Measurements from ENCODE around the gene RSPH9. TPM values are rescaled to one million over a fixed set of nuclear protein-coding genes. Genes with fewer than 3 reads are reported as not detected.
A peak's percentile ranks its signal among the peaks of the same experiment; 100 is the strongest.
"Not testable (repeated sequence)": the region's sequence is repeated elsewhere in the genome, so short reads cannot be mapped to it uniquely, and the experiment has no call there.

RSPH9 gene
- total RNA-seq, 1 donor from 2014 or later: not detected

GRCh38 chr6:43682724-43683429 lies 38.0 kb downstream of the RSPH9 start:
- no peak for DNase-seq (ENCODE audit: low spot score)

GRCh38 chr6:43683708-43684455 lies 39.0 kb downstream of the RSPH9 start:
- no peak for DNase-seq (ENCODE audit: low spot score)

GRCh38 chr6:43687079-43687436 lies 42.2 kb downstream of the RSPH9 start:
- DNase-seq (ENCODE audit: low spot score): no peak

DNA sequence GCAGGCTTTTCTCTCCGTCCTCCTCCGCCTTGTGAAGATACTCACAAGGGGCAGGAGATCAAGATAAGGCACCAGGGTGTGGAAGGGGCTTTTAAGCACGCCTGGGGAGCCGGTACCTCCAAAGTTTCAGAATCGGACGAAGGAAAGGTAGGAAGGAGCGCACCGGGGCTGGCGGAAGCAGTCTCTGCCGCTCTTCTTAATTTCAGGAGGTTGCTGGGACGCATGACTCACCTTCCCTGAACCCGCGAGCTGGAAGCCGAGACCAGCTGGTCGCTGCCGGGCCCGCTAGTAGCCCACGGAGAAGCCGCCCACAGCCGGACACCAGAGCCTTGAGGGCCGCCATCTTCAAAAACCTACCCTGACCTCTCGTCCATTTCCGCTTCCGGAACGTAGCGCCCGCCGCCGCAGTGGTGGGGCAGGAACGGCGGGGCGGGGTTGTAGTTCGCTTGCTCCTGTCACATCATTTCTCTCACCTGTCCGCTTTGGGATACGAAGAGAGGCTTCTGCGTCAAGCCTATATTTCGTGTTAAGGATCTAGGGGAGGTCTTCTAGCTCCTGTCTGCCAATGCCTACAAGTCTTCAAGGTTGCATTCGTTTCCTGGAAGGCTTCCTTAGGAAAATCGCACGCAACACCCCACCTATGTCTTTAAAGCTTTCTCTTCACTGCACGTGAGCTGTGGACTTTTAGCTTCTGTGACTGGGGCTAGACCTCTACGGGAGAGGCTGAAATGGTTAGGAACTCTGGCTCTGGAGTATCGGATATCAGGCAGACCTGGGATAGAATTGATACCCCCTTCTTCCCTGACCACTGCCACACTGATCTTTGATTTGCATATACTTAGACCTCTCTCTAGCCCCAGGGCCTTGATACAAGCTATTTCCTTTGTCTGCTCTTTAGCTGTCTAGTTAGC lies 42.9 kb downstream of the RSPH9 start, which contains the start of gene MRPS18A:
Gene MRPS18A (minus strand): TSS at position 355 of the 911 bp plus-strand sequence. CDS start 12 bp downstream, at position 343.
- peak; percentile 94 for DNase-seq (ENCODE audit: low spot score)

DNA sequence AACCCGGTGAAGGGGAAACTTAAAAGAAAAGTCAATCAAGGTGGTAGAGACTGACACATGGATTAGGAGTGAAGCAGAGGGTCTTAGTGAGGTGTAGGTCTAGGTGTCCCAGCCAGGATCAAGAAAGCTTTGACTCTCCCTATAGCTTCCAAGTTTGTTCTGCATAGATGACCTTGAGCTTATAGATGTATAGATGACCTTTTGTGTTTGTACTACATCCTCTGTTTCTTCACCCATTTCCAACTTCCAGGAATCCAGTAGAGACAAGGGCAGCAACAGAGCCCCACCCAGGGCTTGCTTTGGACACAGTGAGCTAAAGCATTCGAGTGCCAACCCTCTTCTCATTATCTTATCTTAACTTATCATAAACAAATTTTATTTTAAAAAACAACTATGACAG lies 44.6 kb downstream of the RSPH9 start:
- no peak for DNase-seq (ENCODE audit: low spot score)

DNA sequence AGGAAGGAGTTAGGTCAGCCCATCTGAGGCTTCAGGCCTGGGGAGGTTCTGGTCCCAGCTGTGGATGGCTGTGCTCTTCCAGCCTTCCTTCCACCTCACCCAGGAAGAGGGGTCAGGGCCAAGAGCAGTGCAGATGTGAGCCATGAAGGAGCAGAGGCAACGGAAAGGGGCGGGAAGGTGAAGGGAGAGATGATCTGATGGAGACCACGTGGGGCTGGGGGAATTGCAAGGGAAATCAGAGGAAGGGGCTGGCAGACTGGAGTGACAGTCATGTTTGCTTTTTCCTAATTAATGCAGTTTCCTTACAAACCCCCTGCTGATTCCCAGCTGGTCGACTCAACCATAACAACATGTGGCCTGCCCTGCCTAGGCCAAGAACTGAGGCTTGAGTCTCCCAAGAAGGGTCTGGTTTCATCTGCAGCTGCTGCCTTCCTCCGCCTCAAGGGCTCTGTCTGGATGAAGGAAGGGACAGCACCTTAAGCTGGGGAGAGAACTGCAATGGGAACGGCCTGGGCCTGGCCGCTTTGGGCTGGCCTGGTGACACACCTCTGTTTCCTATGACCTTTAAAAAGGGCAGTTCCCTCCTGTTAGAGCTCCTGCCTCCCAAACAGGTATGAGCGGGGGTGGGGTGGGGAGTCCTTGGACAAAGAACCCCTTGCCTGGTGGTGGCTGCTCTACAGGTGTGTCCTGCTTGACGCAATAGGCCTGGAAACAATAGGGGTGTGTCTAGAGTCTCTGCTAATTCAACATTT lies 50.6 kb downstream of the RSPH9 start:
- DNase-seq (ENCODE audit: low spot score): no peak

- DNase-seq (ENCODE audit: low spot score): no peak
Measured at GRCh38 chr6:43695967-43696291, 51.1 kb downstream of the RSPH9 start.

GRCh38 chr6:43697421-43697820 lies 52.6 kb downstream of the RSPH9 start:
- DNase-seq (ENCODE audit: low spot score): no peak

- DNase-seq (ENCODE audit: low spot score): no peak
Measured at GRCh38 chr6:43698584-43699349, 53.9 kb downstream of the RSPH9 start.

GRCh38 chr6:43699564-43700186 lies 54.8 kb downstream of the RSPH9 start:
- DNase-seq (ENCODE audit: low spot score): no peak

DNA sequence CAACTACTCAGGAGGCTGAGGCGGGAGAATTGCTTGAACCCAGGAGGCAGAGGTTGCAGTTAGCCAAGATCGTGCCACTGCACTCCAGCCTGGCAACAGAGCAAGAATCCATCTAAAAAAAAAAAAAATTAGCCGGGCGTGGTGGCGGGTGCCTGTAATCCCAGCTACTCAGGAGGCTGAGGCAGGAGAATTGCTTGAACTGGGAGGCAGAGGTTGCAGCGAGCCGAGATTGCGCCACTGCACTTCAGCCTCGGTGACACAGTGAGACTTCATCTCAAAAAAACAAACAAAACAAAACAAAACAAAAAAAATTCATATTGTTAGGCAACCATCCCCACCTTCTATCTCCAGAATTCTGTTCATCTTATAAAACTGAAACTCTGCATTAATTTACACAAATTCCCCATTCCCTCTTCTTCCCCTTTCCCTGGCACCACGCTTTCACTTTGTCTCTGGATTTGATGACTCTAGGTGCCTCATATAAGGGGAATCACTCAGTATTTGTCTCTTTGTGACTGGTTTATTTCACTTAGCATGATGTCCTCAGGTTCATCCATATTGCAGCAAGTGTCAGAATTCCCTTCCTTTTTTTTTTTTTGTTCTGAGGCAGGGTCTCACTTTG lies 56.2 kb downstream of the RSPH9 start:
- not testable (repeated sequence) for DNase-seq (ENCODE audit: low spot score)

DNA sequence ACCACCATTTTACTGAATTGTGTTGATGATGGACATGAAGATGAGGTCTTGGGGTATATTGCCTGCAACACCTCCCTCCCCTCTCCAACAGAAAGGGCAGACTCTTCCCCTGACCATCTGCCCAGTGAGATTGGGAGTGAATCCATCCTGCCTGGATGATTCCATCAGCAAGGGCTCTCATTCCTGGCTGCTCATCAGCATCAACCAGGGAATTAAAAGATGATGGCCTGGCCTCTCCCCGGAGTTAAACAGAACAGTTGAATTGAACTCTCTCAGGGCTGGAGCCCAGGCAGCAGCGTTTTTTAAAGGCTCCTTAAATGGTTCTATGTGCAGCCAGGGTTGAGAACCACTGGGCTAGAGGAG lies 57.3 kb downstream of the RSPH9 start:
- no peak for DNase-seq (ENCODE audit: low spot score)

GRCh38 chr6:43702534-43703440 lies 58.0 kb downstream of the RSPH9 start:
- DNase-seq (ENCODE audit: low spot score): peak; percentile 96

GRCh38 chr6:43703512-43704429 lies 58.9 kb downstream of the RSPH9 start:
- no peak for DNase-seq (ENCODE audit: low spot score)

DNA sequence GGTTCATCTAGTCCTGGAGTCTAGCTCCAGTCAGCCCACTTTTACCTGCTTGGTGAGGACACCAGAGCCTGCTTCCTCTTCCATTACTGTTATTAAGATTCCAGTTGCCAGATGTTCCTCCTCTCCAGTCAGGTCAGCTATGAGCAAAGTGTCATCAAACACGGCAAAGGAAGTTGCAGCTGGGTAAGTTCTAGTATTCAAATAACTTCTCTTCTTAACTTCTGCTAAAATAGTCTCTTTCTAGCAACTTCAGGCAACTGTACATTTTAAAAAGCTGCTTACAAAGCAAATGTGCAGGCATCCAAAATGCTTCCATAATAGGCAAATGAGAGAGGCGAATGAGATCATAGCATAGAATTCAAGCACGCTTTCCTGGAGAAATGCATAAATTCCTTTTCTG lies 61.2 kb downstream of the RSPH9 start:
- DNase-seq (ENCODE audit: low spot score): no peak

DNA sequence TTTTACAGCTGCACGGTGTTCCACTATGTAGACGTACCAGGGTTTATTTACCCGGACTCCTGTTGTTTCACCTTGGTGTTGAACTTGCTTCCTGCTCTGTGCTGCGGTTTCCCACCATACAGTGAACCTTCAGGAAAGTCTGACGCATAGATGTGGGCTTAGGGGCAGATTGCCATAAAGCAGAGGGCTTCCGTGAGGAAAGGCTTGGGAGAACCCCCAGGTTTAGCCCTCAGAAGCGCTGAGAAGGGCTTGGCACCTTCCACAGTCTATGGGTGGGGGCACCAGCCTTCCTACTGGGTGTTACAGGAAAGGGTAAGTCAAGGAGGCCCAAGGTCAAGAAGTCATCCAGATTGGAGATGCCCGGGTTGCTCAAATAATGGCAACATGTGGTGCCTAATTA lies 62.0 kb downstream of the RSPH9 start:
- no peak for DNase-seq (ENCODE audit: low spot score)

DNA sequence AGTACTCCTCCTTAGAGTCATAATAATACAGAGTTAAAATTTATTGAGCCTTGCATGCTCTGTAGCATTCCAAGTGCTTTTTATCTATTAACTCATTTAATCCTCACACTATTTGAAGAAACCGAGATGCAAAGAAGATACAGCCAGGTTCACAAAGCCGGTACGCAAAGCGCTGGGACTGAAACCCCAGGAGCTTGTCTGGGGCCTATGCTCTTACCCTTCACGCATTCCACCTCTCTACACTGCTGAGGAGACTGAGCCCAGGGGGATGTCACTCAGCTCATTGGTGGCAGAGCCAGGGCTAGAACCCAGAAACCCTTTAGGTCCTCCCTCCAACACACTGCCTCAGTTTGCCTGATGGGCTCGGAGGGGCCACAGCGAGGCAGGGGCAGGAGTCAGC lies 62.4 kb downstream of the RSPH9 start:
- peak; percentile 71 for DNase-seq (ENCODE audit: low spot score)
